ENCODE measurements around the gene BCL2L2. TPM values are rescaled to one million over a fixed set of nuclear protein-coding genes. Genes with fewer than 3 reads are reported as not detected.

Gene BCL2L2
- polyA plus RNA-seq, 1 of the 3 experiments (the other 2 are of a cell fraction): 30.6 TPM

DNA sequence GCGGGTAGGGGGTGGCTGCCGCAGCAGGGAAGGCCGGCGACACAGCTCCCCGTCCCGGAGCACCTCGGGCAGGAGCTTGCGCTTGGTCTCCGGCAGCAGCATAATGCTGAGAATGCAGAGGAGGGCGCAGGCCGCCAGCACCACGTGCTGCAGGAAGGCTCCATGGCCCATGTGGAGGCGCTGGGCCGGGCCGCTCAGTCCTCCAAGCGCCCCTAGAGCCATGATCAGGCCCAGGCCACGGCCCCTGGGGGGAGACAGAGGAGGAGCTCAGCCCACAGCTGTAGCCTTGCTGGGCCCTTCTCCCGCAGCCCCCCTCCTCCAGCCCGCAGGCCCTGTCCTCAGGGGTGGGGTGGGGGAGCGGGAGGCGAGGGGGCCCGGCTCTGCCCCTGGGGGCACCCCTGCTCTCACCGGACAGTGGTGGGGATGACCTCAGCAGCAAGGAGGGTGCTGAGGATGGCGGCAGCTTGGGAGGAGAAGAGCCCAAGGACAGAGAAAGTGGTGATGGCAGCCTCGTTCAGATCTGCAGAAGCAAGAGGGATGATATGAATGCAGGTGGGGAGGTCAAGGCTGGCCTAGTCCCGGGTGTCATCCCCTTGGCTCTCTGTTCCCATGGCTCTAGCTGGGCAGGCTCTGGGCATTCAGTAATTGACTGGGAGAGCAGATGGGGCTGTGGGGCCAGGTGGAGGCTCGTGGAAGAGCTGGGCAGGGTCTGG, 40.2 kb downstream of the BCL2L2 start:
- Histone ChIP-seq H3F3A (replicated peaks; ENCODE audit: insufficient read depth) (no peaks in the 10 kb centered on the region), H2AFZ (ENCODE audit: low read depth) (no peak overlapping the region), H3K4me1 (ENCODE audit: control insufficient read depth in 1 of 2, insufficient read depth in 2 of 2, low read depth in 1 of 2, low read length in 1 of 2) (peaks cover 0 to 8% of the 10 kb centered on the region in 2 experiments; a peak in 1 of 4 replicates), H3K9me3 (no peaks in the 10 kb centered on the region), H3K27me3 (ENCODE audit: insufficient read depth) (no peaks in the 10 kb centered on the region), H3K9me2 (no peaks in the 10 kb centered on the region), H4K20me1 (ENCODE audit: insufficient read depth) (no peaks in the 10 kb centered on the region), H3K27ac (ENCODE audit: low read depth in 2 of 2, low read length in 1 of 2) (no peak overlapping the region; a peak in 1 of 4 replicates), H3K4me3 (ENCODE audit: low read depth in 2 of 2, low read length in 1 of 2) (no peak overlapping the region), H3K36me3 (replicated peaks in 1 of 2; ENCODE audit: control insufficient read depth in 1 of 2, insufficient read depth in 2 of 2, low read length in 1 of 2) (peaks cover 0 to 2% of the 10 kb centered on the region in 2 experiments), H3K4me2 (no peak overlapping the region), H3K9ac (no peak overlapping the region), H3K79me2 (ENCODE audit: insufficient read depth) (no peaks in the 10 kb centered on the region)
- DNase-seq: no peak
- WGBS (ENCODE audit: low lambda C conversion rate): 95% methylated on average over 6 of the region's 27 CpGs
- TF ChIP-seq YY1 (IDR thresholded peaks at IDR 0.05; ENCODE audit: low read depth) (no peak), TAF1 (IDR thresholded peaks at IDR 0.05; ENCODE audit: borderline replicate concordance, low read depth, low read length) (no peak), TEAD4 (IDR thresholded peaks at IDR 0.05; ENCODE audit: borderline replicate concordance, insufficient read depth) (no peak), GABPA (IDR thresholded peaks at IDR 0.05; ENCODE audit: low read depth) (no peak), NFIC (IDR thresholded peaks at IDR 0.05; ENCODE audit: borderline replicate concordance) (no peak), SMC3 (IDR thresholded peaks at IDR 0.05; ENCODE audit: low read depth, low read length) (no peak), RAD21 (IDR thresholded peaks at IDR 0.05; ENCODE audit: low read length) (no peak), TCF12 (IDR thresholded peaks at IDR 0.05) (no peak), RFX5 (IDR thresholded peaks at IDR 0.05; ENCODE audit: low read length) (no peak), GATA2 (CRISPR knock-in tag; IDR thresholded peaks at IDR 0.05) (no peak), FOSL2 (IDR thresholded peaks at IDR 0.05; ENCODE audit: borderline replicate concordance, low read depth) (no peak)
- TF ChIP-seq, protein P1, sequence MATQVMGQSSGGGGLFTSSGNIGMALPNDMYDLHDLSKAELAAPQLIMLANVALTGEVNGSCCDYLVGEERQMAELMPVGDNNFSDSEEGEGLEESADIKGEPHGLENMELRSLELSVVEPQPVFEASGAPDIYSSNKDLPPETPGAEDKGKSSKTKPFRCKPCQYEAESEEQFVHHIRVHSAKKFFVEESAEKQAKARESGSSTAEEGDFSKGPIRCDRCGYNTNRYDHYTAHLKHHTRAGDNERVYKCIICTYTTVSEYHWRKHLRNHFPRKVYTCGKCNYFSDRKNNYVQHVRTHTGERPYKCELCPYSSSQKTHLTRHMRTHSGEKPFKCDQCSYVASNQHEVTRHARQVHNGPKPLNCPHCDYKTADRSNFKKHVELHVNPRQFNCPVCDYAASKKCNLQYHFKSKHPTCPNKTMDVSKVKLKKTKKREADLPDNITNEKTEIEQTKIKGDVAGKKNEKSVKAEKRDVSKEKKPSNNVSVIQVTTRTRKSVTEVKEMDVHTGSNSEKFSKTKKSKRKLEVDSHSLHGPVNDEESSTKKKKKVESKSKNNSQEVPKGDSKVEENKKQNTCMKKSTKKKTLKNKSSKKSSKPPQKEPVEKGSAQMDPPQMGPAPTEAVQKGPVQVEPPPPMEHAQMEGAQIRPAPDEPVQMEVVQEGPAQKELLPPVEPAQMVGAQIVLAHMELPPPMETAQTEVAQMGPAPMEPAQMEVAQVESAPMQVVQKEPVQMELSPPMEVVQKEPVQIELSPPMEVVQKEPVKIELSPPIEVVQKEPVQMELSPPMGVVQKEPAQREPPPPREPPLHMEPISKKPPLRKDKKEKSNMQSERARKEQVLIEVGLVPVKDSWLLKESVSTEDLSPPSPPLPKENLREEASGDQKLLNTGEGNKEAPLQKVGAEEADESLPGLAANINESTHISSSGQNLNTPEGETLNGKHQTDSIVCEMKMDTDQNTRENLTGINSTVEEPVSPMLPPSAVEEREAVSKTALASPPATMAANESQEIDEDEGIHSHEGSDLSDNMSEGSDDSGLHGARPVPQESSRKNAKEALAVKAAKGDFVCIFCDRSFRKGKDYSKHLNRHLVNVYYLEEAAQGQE (IDR thresholded peaks at IDR 0.05; ENCODE audit: low read depth, low read length): no peak
- TF ChIP-seq, protein P2, sequence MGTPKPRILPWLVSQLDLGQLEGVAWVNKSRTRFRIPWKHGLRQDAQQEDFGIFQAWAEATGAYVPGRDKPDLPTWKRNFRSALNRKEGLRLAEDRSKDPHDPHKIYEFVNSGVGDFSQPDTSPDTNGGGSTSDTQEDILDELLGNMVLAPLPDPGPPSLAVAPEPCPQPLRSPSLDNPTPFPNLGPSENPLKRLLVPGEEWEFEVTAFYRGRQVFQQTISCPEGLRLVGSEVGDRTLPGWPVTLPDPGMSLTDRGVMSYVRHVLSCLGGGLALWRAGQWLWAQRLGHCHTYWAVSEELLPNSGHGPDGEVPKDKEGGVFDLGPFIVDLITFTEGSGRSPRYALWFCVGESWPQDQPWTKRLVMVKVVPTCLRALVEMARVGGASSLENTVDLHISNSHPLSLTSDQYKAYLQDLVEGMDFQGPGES (IDR thresholded peaks at IDR 0.05; ENCODE audit: low read depth, low read length): no peak
- TF ChIP-seq, protein P3, sequence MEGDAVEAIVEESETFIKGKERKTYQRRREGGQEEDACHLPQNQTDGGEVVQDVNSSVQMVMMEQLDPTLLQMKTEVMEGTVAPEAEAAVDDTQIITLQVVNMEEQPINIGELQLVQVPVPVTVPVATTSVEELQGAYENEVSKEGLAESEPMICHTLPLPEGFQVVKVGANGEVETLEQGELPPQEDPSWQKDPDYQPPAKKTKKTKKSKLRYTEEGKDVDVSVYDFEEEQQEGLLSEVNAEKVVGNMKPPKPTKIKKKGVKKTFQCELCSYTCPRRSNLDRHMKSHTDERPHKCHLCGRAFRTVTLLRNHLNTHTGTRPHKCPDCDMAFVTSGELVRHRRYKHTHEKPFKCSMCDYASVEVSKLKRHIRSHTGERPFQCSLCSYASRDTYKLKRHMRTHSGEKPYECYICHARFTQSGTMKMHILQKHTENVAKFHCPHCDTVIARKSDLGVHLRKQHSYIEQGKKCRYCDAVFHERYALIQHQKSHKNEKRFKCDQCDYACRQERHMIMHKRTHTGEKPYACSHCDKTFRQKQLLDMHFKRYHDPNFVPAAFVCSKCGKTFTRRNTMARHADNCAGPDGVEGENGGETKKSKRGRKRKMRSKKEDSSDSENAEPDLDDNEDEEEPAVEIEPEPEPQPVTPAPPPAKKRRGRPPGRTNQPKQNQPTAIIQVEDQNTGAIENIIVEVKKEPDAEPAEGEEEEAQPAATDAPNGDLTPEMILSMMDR (IDR thresholded peaks at IDR 0.05): no peak
- ChIA-PET CTCF (interaction anchor here (0.9 to 3.5 kb wide), 9 partner anchors 9 to 242 kb away, joined by 3 to 19 read pairs (median 7); partner anchors contain the start of gene PABPN1), POLR2A (interaction anchor here (1.5 to 2.7 kb wide), 3 partner anchors 19 to 24 kb away, joined by 3 to 8 read pairs (median 7); no protein-coding TSS in a partner anchor)
